Transverse colon (tissue), 4 donors: ENCODE data around the gene C1QTNF6.

Experiments
- CTCF ChIP-seq, 5 experiments: fragments of 200-600 bp in 3 of 5; fragments of 450-650 bp in 2 of 5; sonication (generic) in 3 of 5; IDR thresholded peaks; 1 replicate in 2 of 5; 2 replicates in 3 of 5; pipeline ENCODE4 v1.5.1; 2016 to 2017; ENCODE audit warnings: antibody characterized with exemption in 5 of 5, inconsistent platforms in 3 of 5, mild to moderate bottlenecking in 2 of 5, moderate library complexity in 1 of 5
- EP300 ChIP-seq: sonication (generic); formaldehyde crosslinking; IDR thresholded peaks from one replicate; pipeline ENCODE4 v1.6.1; 2017; ENCODE audit warnings: antibody characterized with exemption, low read depth
- POLR2A ChIP-seq: fragments of 450-650 bp; IDR thresholded peaks from one replicate; pipeline ENCODE4 v1.6.1; 2016; ENCODE audit warnings: antibody characterized with exemption, mild to moderate bottlenecking, moderate library complexity
- POLR2AphosphoS5 ChIP-seq, 3 donors: sonication (generic); formaldehyde crosslinking; IDR thresholded peaks; one replicate each; pipeline ENCODE4 v1.6.1; 2016; ENCODE audit warnings: antibody characterized with exemption in 3 of 3

GRCh38 chr22:37179622-37180420 is 8.2 kb downstream of the C1QTNF6 start:
- TF ChIP-seq CTCF (IDR thresholded peaks at IDR 0.05) (no peak), POLR2A (no peak), POLR2AphosphoS5 (IDR thresholded peaks at IDR 0.05) (no peak), EP300 (no peak)
